Stimulated activated naive CD4-positive, alpha-beta T cell (primary cell): ENCODE results near the gene AZGP1.
"Not testable (repeated sequence)": the region's sequence is repeated elsewhere in the genome, so short reads cannot be mapped to it uniquely, and the experiment has no call there.

Experiments
- DNase-seq, 6 experiments: peaks; one replicate each; lab custom pipeline; 2025; lab: John Stamatoyannopoulos, UW

The AZGP1 gene

GRCh38 chr7:99975782-99976521 lies at the start of gene AZGP1:
Gene AZGP1 (minus strand): TSS chr7:99976031. CDS start chr7:99976020, 11 bp downstream.
- no peak for DNase-seq

DNA sequence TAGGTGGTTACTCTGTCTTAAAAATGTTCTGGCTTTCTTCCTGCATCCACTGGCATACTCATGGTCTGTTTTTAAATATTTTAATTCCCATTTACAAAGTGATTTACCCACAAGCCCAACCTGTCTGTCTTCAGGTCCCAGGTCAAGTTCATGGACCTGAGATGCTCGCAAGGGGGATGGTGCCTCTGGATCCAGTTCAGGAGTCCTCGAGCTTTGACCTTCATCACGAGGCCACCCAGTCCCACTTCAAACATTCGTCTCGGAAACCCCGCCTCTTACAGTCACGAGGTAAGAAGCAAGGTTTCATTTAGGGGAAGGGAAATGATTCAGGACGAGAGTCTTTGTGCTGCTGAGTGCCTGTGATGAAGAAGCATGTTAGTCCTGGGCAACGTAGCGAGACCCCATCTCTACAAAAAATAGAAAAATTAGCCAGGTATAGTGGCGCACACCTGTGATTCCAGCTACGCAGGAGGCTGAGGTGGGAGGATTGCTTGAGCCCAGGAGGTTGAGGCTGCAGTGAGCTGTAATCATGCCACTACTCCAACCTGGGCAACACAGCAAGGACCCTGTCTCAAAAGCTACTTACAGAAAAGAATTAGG lies 48.3 kb upstream of the AZGP1 start:
- DNase-seq = no peak

GRCh38 chr7:100023526-100023925 lies 47.7 kb upstream of the AZGP1 start:
- no peak for DNase-seq

DNA sequence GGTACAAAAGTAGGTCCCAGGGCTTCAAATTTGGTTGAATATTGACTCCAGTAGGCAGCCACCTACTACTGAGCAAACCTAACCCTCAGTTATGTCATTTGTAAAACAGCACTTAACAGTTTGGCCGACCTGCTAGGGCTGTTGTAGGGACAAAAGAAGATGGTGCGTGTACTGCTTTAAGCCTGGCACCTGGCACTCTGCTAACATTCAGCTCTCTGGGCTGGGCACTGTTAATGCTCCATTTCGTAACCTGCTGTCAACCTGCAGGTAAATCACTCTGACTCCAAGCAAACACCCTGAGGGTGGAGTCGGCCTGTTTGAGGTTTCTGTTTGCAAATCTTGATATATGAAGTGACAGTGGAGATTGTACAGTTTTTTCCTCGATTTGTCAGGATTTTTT lies 46.8 kb upstream of the AZGP1 start:
- DNase-seq = no peak

DNA sequence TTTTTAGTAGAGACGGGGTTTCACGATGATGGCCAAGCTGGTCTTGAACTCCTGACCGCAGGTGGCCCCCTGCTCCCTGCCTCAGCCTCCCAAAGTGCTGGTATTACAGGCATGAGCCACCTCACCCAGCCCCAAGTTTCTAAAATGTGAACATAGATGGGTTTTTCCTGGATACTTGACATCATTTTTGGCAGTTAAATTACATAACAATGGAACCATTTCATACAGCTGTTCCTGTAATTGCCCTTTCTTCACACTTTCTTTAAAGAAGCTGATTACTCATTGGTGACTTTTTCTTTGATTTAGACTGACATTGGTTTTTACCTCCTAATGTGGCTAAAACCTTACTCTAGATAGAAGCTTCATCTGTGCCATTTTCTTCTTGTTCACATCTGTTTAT lies 45.5 kb upstream of the AZGP1 start:
- no peak for DNase-seq

DNA sequence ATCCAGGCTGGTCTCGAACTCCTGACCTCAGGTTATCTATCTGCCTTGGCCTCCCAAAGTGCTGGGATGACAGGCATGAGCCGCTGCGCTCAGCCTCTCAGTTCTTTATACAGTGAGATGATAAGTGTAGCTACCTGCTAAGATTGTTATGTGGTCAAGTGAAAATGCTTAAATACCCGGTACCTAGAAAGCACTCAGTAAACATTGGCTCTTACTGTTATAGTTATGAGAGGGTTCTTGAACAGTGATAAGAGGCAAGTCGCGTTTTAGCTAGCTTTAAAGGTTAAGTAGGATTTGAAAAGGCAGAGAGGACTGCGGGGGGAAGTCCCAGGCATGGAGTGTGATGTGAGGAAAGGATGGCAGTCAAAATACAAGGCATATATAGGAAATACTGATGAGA lies 44.1 kb upstream of the AZGP1 start:
- no peak for DNase-seq

- DNase-seq = no peak
Measured at GRCh38 chr7:100017875-100018274, 42.0 kb upstream of the AZGP1 start.

DNA sequence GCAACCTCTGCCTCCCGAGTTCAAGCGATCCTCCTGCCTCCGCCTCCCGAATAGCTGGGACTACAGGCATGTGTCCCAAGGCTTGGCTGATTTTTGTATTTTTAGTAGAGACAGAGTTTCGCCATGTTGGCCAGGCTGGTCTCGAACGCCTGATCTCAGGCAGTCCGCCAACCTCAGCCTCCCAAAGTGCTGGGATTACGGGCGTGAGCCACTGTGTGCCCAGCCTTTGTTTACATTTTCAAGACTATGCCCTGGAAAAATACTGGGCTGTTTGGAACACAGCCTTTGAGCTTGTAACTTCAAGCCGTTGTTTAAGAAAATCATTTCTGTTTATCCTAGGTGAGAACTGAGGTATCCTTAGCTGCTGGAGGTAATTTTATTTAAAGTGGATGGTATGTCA lies 41.5 kb upstream of the AZGP1 start:
- no peak for DNase-seq

DNA sequence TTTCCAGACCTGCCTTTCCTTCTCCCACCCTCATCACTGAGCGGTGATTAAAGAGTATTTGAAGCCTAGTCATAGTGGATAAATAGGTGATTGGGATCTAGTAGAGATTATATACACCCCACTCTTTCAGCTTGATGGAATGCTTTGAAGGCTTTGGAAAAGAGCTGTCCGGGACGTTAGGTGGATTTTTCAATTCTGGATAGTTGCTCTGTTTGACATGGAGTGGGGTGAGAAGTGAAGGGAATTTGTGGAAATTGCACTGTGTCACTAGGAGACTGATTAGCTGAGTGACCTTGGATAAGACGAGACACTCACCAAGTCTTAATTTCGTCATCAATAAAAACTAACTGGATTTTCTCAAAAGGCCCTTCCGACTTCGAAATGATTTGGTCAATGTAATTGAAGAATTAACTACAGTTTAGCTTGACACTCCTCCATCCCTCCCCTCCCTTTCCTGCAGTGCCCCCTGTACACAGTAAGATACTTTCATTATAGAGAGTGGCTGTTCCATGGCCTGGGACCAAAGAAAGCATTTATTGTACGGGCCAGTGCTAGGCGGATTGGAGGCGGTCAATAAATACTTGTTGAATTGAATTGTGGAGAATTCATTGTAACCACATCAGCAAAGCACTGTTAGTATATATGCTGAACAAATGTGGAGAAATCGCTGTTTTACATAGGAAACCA lies 40.5 kb upstream of the AZGP1 start:
- no peak for DNase-seq

DNA sequence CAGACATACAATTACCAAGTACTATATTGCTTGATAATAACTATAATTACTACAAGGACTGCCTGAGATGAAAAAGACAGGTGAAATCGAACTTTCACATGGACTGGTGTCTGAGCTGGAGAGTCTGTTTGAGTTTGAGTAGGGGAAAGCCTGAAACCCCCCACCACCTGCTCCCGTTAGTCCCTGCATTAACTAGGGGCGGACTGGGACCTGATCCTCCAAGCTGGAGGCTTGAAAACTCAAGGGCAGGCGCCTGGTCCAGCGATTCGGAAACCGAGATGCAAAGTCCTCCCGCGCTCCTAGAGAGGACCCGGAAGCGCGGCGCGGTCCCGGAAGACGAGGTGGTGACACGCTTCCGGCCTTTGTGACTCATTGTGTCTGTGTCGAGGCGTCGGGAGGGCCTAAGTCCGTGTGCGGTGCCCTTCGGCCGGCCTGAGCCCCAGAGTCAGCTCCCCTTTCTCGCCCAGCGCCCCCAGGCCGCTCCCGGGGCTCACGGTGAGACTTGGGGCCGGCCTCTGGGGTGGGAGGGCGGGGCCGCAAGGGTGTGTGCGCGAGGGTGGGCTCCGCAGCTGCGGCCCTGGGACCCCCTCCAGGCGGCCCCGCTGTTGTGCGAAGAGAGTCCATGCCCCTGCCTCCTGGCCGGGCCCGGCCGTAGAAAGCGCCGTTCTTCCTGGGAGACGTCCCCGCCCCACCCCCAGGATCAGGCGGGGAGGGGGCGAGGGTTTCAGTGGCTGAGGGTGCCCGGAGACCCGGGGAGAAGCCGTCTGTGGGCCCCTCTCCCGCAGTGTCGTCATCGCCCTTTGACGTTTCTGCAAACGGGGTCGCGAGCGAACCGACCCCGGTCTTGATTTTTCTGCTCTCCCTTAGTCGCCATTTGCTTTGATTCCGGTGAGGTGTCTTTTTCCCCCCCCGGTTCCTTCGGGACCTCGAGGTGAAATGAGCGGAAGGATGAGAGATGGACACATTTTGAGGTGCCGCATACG lies 39.7 kb upstream of the AZGP1 start, which contains the start of gene ZKSCAN1:
ZKSCAN1 (plus strand) TSS at position 365 of the 983 bp plus-strand sequence. CDS start 7,911 bp downstream, outside the sequence.
- DNase-seq = peak; percentile 65 to 83 (median 76)

DNA sequence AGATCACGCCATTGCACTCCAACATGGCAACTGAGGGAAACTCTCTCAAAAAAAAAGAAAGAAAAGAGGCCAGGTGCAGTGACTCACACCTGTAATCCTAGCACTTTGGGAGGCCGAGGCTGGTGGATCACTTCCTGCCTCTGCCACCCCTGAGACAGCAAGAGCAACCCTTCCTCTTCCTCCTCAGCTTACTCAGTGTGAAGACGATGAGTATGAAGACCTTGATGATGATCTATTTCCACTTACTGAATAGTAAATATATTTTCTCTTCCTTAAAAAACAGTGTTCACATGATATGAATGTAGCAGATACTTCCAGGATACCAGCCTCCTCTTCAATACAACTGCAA lies 37.5 kb upstream of the AZGP1 start:
- DNase-seq = no peak

DNA sequence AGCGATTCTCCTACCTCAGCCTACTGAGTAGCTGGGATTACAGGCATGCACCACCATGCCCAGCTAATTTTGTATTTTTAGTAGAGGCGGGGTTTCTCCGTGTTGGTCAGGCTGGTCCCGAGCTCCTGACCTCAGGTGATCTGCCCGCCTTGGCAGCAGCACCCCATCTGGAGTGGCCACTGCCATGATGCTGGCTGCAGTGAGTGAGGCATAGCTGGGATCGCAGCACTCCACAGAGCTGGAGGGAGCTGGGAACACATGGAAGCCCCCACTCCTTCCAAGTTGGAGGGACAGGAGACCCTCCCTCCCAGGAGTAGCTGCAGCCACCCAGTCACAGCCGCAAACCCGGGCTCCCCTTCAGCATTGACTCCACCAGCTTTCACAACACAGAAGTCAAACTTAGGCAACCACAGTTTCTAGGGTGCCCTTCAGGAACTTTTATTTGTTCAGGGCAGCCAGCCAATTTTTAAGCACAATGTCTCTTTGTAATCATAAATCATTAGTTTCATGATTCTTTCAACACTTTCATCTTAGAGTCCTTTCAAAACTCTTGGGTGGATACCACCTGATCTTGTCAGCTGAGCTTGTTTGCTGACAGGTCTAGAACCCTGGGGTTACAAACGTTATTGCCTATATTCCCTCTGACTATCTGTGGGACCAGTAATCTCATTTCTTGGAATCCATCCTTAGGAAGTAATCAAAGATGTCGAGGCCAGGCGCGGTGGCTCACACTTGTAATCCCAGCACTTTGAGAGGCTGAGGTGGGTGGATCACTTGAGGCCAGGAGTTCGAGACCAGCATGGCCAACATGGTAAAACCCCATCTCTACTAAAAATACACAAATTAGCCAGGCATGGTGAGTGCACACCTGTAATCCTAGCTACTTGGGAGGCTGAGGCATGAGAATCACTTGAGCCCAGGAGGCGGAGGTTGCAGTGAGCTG lies 36.8 kb upstream of the AZGP1 start:
- not testable (repeated sequence) for DNase-seq

GRCh38 chr7:100011516-100011915 lies 35.7 kb upstream of the AZGP1 start:
- DNase-seq = no peak

- DNase-seq = no peak
Measured at GRCh38 chr7:100010901-100011300, 35.1 kb upstream of the AZGP1 start.

GRCh38 chr7:100009952-100010351 lies 34.1 kb upstream of the AZGP1 start:
- DNase-seq = not testable (repeated sequence)

- DNase-seq = no peak
Measured at GRCh38 chr7:100008525-100008924, 32.7 kb upstream of the AZGP1 start.

GRCh38 chr7:100007887-100008286 lies 32.1 kb upstream of the AZGP1 start:
- no peak for DNase-seq

GRCh38 chr7:100003711-100004661 lies 28.2 kb upstream of the AZGP1 start:
- no peak for DNase-seq

GRCh38 chr7:100000239-100000638 lies 24.4 kb upstream of the AZGP1 start:
- DNase-seq = no peak
